Measurements from ENCODE around the gene ATN1.
A peak's percentile ranks its signal among the peaks of the same experiment; 100 is the strongest.

The ATN1 gene

GRCh38 chr12:6936636-6937480 lies 9.1 kb downstream of the ATN1 start:
- peaks cover 69% of the 10 kb centered on the region for H3K36me3 ChIP-seq (ENCODE audit: insufficient read depth, low read length)
- DNase-seq: peak; percentile 72

GRCh38 chr12:6937481-6938352 lies 10.0 kb downstream of the ATN1 start:
- Histone ChIP-seq H3K36me3 (ENCODE audit: insufficient read depth, low read length) (peaks cover 69% of the 10 kb centered on the region), H3K4me3 (ENCODE audit: low read depth in 1 of 2, low read length in 2 of 2) (peak overlapping the region; percentile 65 to 90), H3K4me2 (ENCODE audit: insufficient read depth, low read length) (peak overlapping the region; percentile 92), H3K27ac (ENCODE audit: low read length) (peak overlapping the region; percentile 98), H3K27me3 (ENCODE audit: insufficient read depth, low read length, poor library complexity) (no peaks in the 10 kb centered on the region), H3K9ac (ENCODE audit: low read depth, low read length) (peak overlapping the region; percentile 97), H3K4me1 (ENCODE audit: insufficient read depth, low read length) (peaks cover 39% of the 10 kb centered on the region), H2AFZ (ENCODE audit: low read depth, low read length) (peak overlapping the region; percentile 78), H3K9me3 (ENCODE audit: insufficient read depth, low read length, severe bottlenecking) (no peaks in the 10 kb centered on the region), H3K79me2 (ENCODE audit: insufficient read depth, low read length) (peaks cover 55% of the 10 kb centered on the region), H4K20me1 (ENCODE audit: insufficient read depth, low read length) (peaks cover 8% of the 10 kb centered on the region)
- peak; percentile 97 for TF ChIP-seq CTCF (IDR thresholded peaks at IDR 0.05; ENCODE audit: borderline replicate concordance, extremely low read depth, low read length, poor library complexity, severe bottlenecking)
- no peak for TF ChIP-seq EZH2 (IDR thresholded peaks at IDR 0.05; ENCODE audit: borderline replicate concordance, low read depth, low read length, severe bottlenecking)
- peak; percentile 95 for DNase-seq
- peak; percentile 90 for ATAC-seq (ENCODE audit: insufficient read depth, low read depth)

More at GRCh38 chr12:6936636-6937480, 9.1 kb downstream of the ATN1 start:
- 0 out of 2 replicates have a peak overlapping the region, but pooled peaks have one; percentile 78 for H2AFZ ChIP-seq (ENCODE audit: low read depth, low read length)
- H3K9ac ChIP-seq (ENCODE audit: low read depth, low read length): peak overlapping the region; percentile 97
- H3K27ac ChIP-seq (ENCODE audit: low read length): peak overlapping the region; percentile 98
- H3K4me1 ChIP-seq (ENCODE audit: insufficient read depth, low read length): peaks cover 33% of the 10 kb centered on the region
- peaks cover 11% of the 10 kb centered on the region for H4K20me1 ChIP-seq (ENCODE audit: insufficient read depth, low read length)
- H3K4me2 ChIP-seq (ENCODE audit: insufficient read depth, low read length): peak overlapping the region; percentile 92
- no peaks in the 10 kb centered on the region for H3K9me3 ChIP-seq (ENCODE audit: insufficient read depth, low read length, severe bottlenecking)
- no peaks in the 10 kb centered on the region for H3K27me3 ChIP-seq (ENCODE audit: insufficient read depth, low read length, poor library complexity)
- peak overlapping the region; percentile 65 to 90; a peak in 3 of 4 replicates for H3K4me3 ChIP-seq (ENCODE audit: low read depth in 1 of 2, low read length in 2 of 2)
- peak; percentile 49 for ATAC-seq (ENCODE audit: insufficient read depth, low read depth)
- TF ChIP-seq CTCF (IDR thresholded peaks at IDR 0.05; ENCODE audit: borderline replicate concordance, extremely low read depth, low read length, poor library complexity, severe bottlenecking): peak; percentile 38
- no peak for TF ChIP-seq EZH2 (IDR thresholded peaks at IDR 0.05; ENCODE audit: borderline replicate concordance, low read depth, low read length, severe bottlenecking)
- H3K79me2 ChIP-seq (ENCODE audit: insufficient read depth, low read length): peaks cover 64% of the 10 kb centered on the region

- Histone ChIP-seq H3K4me3 (ENCODE audit: low read depth in 1 of 2, low read length in 2 of 2) (peak overlapping the region in 1 of 2 experiments; percentile 90; a peak in 3 of 4 replicates), H3K79me2 (ENCODE audit: insufficient read depth, low read length) (peaks cover 47% of the 10 kb centered on the region), H3K9me3 (ENCODE audit: insufficient read depth, low read length, severe bottlenecking) (no peaks in the 10 kb centered on the region), H3K4me1 (ENCODE audit: insufficient read depth, low read length) (peaks cover 48% of the 10 kb centered on the region), H3K4me2 (ENCODE audit: insufficient read depth, low read length) (peak overlapping the region; percentile 92), H3K9ac (ENCODE audit: low read depth, low read length) (peak overlapping the region; percentile 97), H3K27ac (ENCODE audit: low read length) (peak overlapping the region; percentile 98), H4K20me1 (ENCODE audit: insufficient read depth, low read length) (peaks cover 8% of the 10 kb centered on the region), H2AFZ (ENCODE audit: low read depth, low read length) (peak overlapping the region; percentile 67), H3K27me3 (ENCODE audit: insufficient read depth, low read length, poor library complexity) (no peaks in the 10 kb centered on the region), H3K36me3 (ENCODE audit: insufficient read depth, low read length) (peaks cover 65% of the 10 kb centered on the region)
- no peak for TF ChIP-seq CTCF (IDR thresholded peaks at IDR 0.05; ENCODE audit: borderline replicate concordance, extremely low read depth, low read length, poor library complexity, severe bottlenecking)
- no peak for TF ChIP-seq EZH2 (IDR thresholded peaks at IDR 0.05; ENCODE audit: borderline replicate concordance, low read depth, low read length, severe bottlenecking)
- ATAC-seq (ENCODE audit: insufficient read depth, low read depth) (no peak), DNase-seq (no peak)
Observed at GRCh38 chr12:6938353-6939190, 10.8 kb downstream of the ATN1 start.

Measured in DND-41 (cell line).